Measurements from ENCODE around the gene HBD. TPM values are rescaled to one million over a fixed set of nuclear protein-coding genes. Genes with fewer than 3 reads are reported as not detected.

HBD gene
- polyA plus RNA-seq, 2 of the 4 experiments (the other 2 are of a cell fraction): not detected

DNA sequence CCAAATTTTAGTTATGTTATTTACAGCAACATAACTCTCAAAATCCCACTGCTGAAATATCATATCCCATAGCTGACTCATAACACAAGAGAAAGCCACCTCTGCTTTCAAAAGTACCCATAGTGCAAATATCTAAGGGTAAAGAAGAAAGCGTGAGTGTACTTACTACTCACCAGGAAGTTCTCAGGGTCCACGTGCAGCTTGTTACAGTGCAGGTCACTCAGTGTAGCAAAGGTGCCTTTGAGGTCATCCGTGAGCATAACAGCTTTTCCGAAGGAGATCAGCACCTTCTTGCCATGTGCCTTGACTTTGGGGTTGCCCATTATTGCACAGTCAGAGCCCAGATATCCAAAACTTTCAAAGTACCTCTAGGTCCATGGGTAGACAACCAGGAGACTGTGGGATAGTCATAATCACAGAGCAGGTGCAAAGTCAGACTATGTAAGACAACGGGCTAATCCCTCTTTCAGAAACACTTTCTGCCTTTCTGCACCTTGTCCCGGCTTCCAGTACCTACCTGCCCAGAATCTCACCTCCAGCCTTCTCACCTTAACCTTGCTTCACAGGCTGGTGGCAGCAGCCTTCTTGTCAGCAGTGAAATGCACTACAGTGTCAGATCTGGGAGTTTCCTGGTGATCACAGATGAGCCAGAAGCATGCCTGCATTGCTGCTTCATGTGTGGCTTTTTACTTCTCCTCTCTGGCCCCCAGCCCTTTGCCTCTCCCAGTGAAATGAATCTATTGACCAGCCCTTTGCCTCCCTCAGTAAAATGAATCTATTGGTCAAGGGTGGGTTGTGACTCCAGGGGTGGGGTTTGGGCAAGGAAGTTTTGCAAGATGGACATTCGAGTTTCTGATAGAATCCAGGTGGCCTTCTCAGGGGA, 8.9 kb upstream of the HBD start:
- no peak overlapping the region for H3K27ac ChIP-seq
- TF ChIP-seq SREBF2 (IDR thresholded peaks at IDR 0.05) (no peak), MAFK (IDR thresholded peaks at IDR 0.05; ENCODE audit: partially characterized antibody) (no peak)
- no peaks in the 10 kb centered on the region for H3K4me1 ChIP-seq
- no peak for DNase-seq (ENCODE audit: low read depth in 1 of 2, low spot score in 1 of 2)
- H3K4me2 ChIP-seq: no peak overlapping the region
- FAIRE-seq: no peak
- no peak overlapping the region for H3K4me3 ChIP-seq
- H3K9me3 ChIP-seq: no peaks in the 10 kb centered on the region
- POLR2A ChIA-PET: no interaction called here
- CTCF ChIA-PET: no interaction called here
- no peak; a peak in 1 of 6 replicates for ATAC-seq
- 34% methylated on average over 7 of the region's 7 CpGs for WGBS (ENCODE audit: missing lambda C conversion rate)

- TF ChIP-seq HOXA7 (CRISPR knock-in tag; IDR thresholded peaks at IDR 0.05) (no peak), CHD2 (IDR thresholded peaks at IDR 0.05; ENCODE audit: low read length, partially characterized antibody) (no peak), JUNB (IDR thresholded peaks at IDR 0.05) (no peak), NFE2L2 (conservative IDR thresholded peaks at IDR 0.05; ENCODE audit: low read length) (no peak), CHD4 (IDR thresholded peaks at IDR 0.05; ENCODE audit: borderline replicate concordance) (no peak), KDM1A (IDR thresholded peaks at IDR 0.05; ENCODE audit: low read depth) (no peak), ZSCAN20 (CRISPR knock-in tag; IDR thresholded peaks at IDR 0.05) (no peak), RFX5 (IDR thresholded peaks at IDR 0.05) (no peak), FOSB (CRISPR knock-in tag; IDR thresholded peaks at IDR 0.05) (no peak), EP300 (IDR thresholded peaks at IDR 0.05) (no peak), HOXB5 (CRISPR knock-in tag; IDR thresholded peaks at IDR 0.05) (no peak), RNF2 (IDR thresholded peaks at IDR 0.05; ENCODE audit: borderline replicate concordance, low read depth) (no peak), MAFK (IDR thresholded peaks at IDR 0.05; ENCODE audit: partially characterized antibody) (no peak), SREBF2 (IDR thresholded peaks at IDR 0.05) (no peak)
- TF ChIP-seq, protein P1, sequence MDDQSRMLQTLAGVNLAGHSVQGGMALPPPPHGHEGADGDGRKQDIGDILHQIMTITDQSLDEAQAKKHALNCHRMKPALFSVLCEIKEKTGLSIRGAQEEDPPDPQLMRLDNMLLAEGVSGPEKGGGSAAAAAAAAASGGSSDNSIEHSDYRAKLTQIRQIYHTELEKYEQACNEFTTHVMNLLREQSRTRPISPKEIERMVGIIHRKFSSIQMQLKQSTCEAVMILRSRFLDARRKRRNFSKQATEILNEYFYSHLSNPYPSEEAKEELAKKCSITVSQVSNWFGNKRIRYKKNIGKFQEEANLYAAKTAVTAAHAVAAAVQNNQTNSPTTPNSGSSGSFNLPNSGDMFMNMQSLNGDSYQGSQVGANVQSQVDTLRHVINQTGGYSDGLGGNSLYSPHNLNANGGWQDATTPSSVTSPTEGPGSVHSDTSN (IDR thresholded peaks at IDR 0.05): no peak
- TF ChIP-seq, protein P2, sequence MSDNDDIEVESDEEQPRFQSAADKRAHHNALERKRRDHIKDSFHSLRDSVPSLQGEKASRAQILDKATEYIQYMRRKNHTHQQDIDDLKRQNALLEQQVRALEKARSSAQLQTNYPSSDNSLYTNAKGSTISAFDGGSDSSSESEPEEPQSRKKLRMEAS (IDR thresholded peaks at IDR 0.05): no peak
- TF ChIP-seq, protein P3, sequence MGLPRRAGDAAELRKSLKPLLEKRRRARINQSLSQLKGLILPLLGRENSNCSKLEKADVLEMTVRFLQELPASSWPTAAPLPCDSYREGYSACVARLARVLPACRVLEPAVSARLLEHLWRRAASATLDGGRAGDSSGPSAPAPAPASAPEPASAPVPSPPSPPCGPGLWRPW (IDR thresholded peaks at IDR 0.05): no peak
- TF ChIP-seq, protein P4, sequence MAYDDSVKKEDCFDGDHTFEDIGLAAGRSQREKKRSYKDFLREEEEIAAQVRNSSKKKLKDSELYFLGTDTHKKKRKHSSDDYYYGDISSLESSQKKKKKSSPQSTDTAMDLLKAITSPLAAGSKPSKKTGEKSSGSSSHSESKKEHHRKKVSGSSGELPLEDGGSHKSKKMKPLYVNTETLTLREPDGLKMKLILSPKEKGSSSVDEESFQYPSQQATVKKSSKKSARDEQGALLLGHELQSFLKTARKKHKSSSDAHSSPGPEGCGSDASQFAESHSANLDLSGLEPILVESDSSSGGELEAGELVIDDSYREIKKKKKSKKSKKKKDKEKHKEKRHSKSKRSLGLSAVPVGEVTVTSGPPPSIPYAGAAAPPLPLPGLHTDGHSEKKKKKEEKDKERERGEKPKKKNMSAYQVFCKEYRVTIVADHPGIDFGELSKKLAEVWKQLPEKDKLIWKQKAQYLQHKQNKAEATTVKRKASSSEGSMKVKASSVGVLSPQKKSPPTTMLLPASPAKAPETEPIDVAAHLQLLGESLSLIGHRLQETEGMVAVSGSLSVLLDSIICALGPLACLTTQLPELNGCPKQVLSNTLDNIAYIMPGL (CRISPR knock-in tag; IDR thresholded peaks at IDR 0.05; ENCODE audit: borderline replicate concordance): no peak
- Histone ChIP-seq H3K4me3 (no peak overlapping the region), H3K4me2 (no peak overlapping the region), H3K27ac (no peak overlapping the region), H3K9me3 (no peaks in the 10 kb centered on the region), H3K4me1 (no peaks in the 10 kb centered on the region)
- WGBS (ENCODE audit: missing lambda C conversion rate): 19% methylated on average over 2 of the region's 2 CpGs
- ATAC-seq (no peak), DNase-seq (ENCODE audit: low read depth in 1 of 2, low spot score in 1 of 2) (no peak), FAIRE-seq (no peak)
- ChIA-PET CTCF (interaction anchor here (1.0 kb wide), 1 partner anchor 10 kb away, joined by 3 read pairs; no protein-coding TSS in a partner anchor), POLR2A (no interaction called here)
Measured at GRCh38 chr11:5242208-5242607, 7.9 kb upstream of the HBD start.

DNA sequence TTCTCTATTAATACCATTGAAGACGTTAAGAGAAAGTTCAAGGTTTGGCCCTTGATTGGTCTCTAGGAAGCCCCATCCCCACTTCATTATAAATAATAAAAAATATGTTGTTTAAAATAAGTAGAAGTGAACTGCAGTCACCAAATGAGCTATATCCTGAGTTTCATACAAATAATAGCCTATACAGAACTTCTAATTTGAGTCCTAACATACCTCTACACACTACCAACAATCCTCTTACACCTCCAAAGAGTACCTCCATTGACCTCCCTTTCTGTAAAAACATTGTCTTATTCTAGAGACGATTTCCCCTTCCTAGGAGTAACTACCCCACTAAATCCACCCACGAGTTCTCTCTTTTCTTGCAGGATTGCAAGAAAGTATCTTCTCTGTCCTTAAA, 7.2 kb upstream of the HBD start:
- ATAC-seq: no peak
- CTCF ChIA-PET: interaction anchor here (1.0 to 1.5 kb wide), 2 partner anchors 9 to 39 kb away, joined by 3 to 4 read pairs; no protein-coding TSS in a partner anchor
- WGBS (ENCODE audit: missing lambda C conversion rate): 11% methylated on average over 3 of the region's 3 CpGs

More for the DNA sequence above, 7.2 kb upstream of the HBD start:
- Histone ChIP-seq H3K4me1 (no peaks in the 10 kb centered on the region), H3K4me3 (no peak overlapping the region), H3K4me2 (no peak overlapping the region), H3K9me3 (no peaks in the 10 kb centered on the region), H3K27ac (no peak overlapping the region)
- DNase-seq (ENCODE audit: low read depth in 1 of 2, low spot score in 1 of 2) (no peak), FAIRE-seq (no peak)
- TF ChIP-seq RCOR1 (IDR thresholded peaks at IDR 0.05; ENCODE audit: low read depth, low read length) (no peak), RAD21 (conservative IDR thresholded peaks at IDR 0.05 in 1 of 2, IDR thresholded peaks at IDR 0.05 in 1 of 2) (no peak), EHMT2 (IDR thresholded peaks at IDR 0.05; ENCODE audit: low read depth) (no peak), KDM1A (IDR thresholded peaks at IDR 0.05; ENCODE audit: low read depth) (no peak), CBX8 (IDR thresholded peaks at IDR 0.05) (no peak), SMC3 (IDR thresholded peaks at IDR 0.05) (no peak), JUN (IDR thresholded peaks at IDR 0.05) (no peak), ZNF302 (CRISPR knock-in tag; IDR thresholded peaks at IDR 0.05) (no peak), FOXS1 (CRISPR knock-in tag; IDR thresholded peaks at IDR 0.05) (no peak), HOXB13 (CRISPR knock-in tag; IDR thresholded peaks at IDR 0.05; ENCODE audit: low read depth) (no peak), JUNB (IDR thresholded peaks at IDR 0.05) (no peak), NPAS2 (CRISPR knock-in tag; IDR thresholded peaks at IDR 0.05; ENCODE audit: borderline replicate concordance) (no peak)
- POLR2A ChIA-PET: no interaction called here

Data from A549 (cell line).